ENCODE data around the gene TP53TG3F.
"Not testable (repeated sequence)": the region's sequence is repeated elsewhere in the genome, so short reads cannot be mapped to it uniquely, and the experiment has no call there.

TP53TG3F gene

GRCh38 chr16:33459312-33459711 is at the start of gene TP53TG3F:
Gene TP53TG3F (plus strand): TSS chr16:33459612. CDS start chr16:33459680, 68 bp downstream.
- DNase-seq = not testable (repeated sequence)

GRCh38 chr16:33491611-33492010 is 32.2 kb downstream of the TP53TG3F start:
- DNase-seq = not testable (repeated sequence)

GRCh38 chr16:33507231-33507630 is 47.8 kb downstream of the TP53TG3F start:
- DNase-seq = not testable (repeated sequence)

- not testable (repeated sequence) for DNase-seq
These were observed 49.7 kb downstream of the TP53TG3F start for GRCh38 chr16:33509070-33509469.

GRCh38 chr16:33509906-33510305 is 50.5 kb downstream of the TP53TG3F start:
- DNase-seq = not testable (repeated sequence)
